GM12891 (cell line): ENCODE results near the gene EMX1.

Experiments used
- DNase-seq: peaks from one replicate; pipeline ENCODE4 v3.0.0; 2011; ENCODE audit warnings: low spot score; ENCODE audit not compliant: insufficient read length
- FAIRE-seq: peaks from 2 replicates; lab custom pipeline; 2011; peaks lifted over from hg19 to GRCh38; lab: Jason Lieb, UNC
- PAX5 ChIP-seq: IDR thresholded peaks from 2 replicates; pipeline ENCODE4 v1.6.1; 2011; ENCODE audit warnings: low read length, moderate library complexity, mild to moderate bottlenecking; ENCODE audit not compliant: insufficient read depth, severe bottlenecking
- POLR2A ChIP-seq: IDR thresholded peaks from 2 replicates; pipeline ENCODE4 v1.6.1; 2011; ENCODE audit warnings: low read depth, low read length, control low read depth
- POLR2AphosphoS5 ChIP-seq: IDR thresholded peaks from 2 replicates; pipeline ENCODE4 v1.6.1; 2011; ENCODE audit warnings: low read depth, low read length, control low read depth
- POU2F2 ChIP-seq: IDR thresholded peaks from 2 replicates; pipeline ENCODE4 v1.6.1; 2011; ENCODE audit warnings: low read depth, mild to moderate bottlenecking, control low read depth, low read length, moderate library complexity
- SPI1 ChIP-seq: IDR thresholded peaks from 2 replicates; pipeline ENCODE4 v1.6.1; 2011; ENCODE audit warnings: low read depth, low read length, control low read depth
- TAF1 ChIP-seq: IDR thresholded peaks from 2 replicates; pipeline ENCODE4 v1.6.1; 2011; ENCODE audit warnings: low read depth, low read length, control low read depth

EMX1 gene

GRCh38 chr2:72975017-72975416, 57.7 kb downstream of the EMX1 start:
- DNase-seq = no peak
- TF ChIP-seq POU2F2 (no peak), POLR2AphosphoS5 (no peak), POLR2A (no peak), TAF1 (no peak), PAX5 (no peak), SPI1 (no peak)
- no peak for FAIRE-seq

- FAIRE-seq = no peak
- no peak for TF ChIP-seq POLR2A
- TF ChIP-seq SPI1 = peak; percentile 85
- no peak for DNase-seq
Observed at GRCh38 chr2:72979896-72980295, 62.6 kb downstream of the EMX1 start.

- no peak for TF ChIP-seq PAX5
- no peak for TF ChIP-seq SPI1
- TF ChIP-seq POU2F2 = no peak
- TF ChIP-seq TAF1 = no peak
- no peak for TF ChIP-seq POLR2A
- TF ChIP-seq POLR2AphosphoS5 = no peak
- DNase-seq (no peak), FAIRE-seq (no peak)
Observed at GRCh38 chr2:72980535-72981217, 63.4 kb downstream of the EMX1 start.

- FAIRE-seq = no peak
- TF ChIP-seq POLR2A (no peak), TAF1 (no peak), POU2F2 (no peak), POLR2AphosphoS5 (no peak)
Observed at GRCh38 chr2:72981536-72981935, 64.2 kb downstream of the EMX1 start.

GRCh38 chr2:72982219-72982618, 64.9 kb downstream of the EMX1 start:
- TF ChIP-seq PAX5 (no peak), POLR2A (no peak), POU2F2 (no peak), TAF1 (no peak), SPI1 (no peak), POLR2AphosphoS5 (no peak)
- DNase-seq (no peak), FAIRE-seq (no peak)

More at GRCh38 chr2:72981536-72981935, 64.2 kb downstream of the EMX1 start:
- DNase-seq = no peak

- FAIRE-seq = no peak
- TF ChIP-seq POLR2A (no peak), TAF1 (no peak), SPI1 (no peak), PAX5 (no peak), POU2F2 (no peak), POLR2AphosphoS5 (no peak)
- no peak for DNase-seq
Observed at GRCh38 chr2:72982781-72983499, 65.6 kb downstream of the EMX1 start.

- FAIRE-seq (no peak), DNase-seq (no peak)
- no peak for TF ChIP-seq SPI1
- no peak for TF ChIP-seq POLR2A
- no peak for TF ChIP-seq POLR2AphosphoS5
- TF ChIP-seq PAX5 = no peak
- TF ChIP-seq POU2F2 = no peak
- TF ChIP-seq TAF1 = no peak
Observed at GRCh38 chr2:72983500-72984161, 66.3 kb downstream of the EMX1 start.

GRCh38 chr2:72984172-72984671, 66.9 kb downstream of the EMX1 start:
- TF ChIP-seq TAF1 (no peak), POU2F2 (no peak), PAX5 (no peak), POLR2AphosphoS5 (no peak), POLR2A (no peak), SPI1 (no peak)
- FAIRE-seq = no peak
- DNase-seq = no peak
